T1000 (cell line): ENCODE measurements around the gene DIPK1B.
A peak's percentile ranks its signal among the peaks of the same experiment; 100 is the strongest.

ENCODE experiments used
- DNase-seq: peaks from one replicate; lab custom pipeline; 2025; ENCODE audit warnings: mixed read lengths; lab: John Stamatoyannopoulos, UW

DIPK1B gene

DNA sequence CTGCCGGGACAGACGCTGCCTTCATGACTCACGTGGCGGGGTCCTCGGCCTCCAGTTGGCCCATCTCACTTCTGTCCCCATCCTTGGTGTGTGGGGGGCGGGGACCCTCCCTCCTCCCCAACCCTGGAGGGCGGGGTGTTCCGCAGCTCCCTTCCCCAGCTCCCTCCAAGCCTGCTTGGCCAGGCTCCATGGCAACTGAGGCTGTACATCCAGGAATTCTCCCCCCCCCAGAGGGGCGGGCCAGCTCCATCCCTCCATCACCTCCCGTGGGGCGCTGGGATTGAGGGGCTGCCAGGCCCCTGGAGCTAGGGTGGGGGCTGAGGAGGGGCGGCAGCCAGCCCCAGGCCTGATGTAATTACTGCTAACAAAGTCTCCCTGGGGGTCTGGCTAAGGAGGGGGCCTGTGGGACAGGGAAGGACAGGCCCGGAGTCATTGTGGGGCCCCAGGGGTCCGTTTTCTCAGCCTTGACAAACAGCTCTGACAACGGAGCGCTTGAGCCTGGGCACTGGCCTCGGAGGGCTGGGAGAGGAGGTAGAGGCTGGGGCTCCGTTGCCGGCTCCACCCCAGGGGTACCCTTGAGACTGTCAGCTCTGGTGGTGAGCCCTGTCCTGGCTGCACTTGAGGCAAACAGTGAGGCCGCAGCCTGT lies 8.0 kb downstream of the DIPK1B start:
- DNase-seq, result no peak

DNA sequence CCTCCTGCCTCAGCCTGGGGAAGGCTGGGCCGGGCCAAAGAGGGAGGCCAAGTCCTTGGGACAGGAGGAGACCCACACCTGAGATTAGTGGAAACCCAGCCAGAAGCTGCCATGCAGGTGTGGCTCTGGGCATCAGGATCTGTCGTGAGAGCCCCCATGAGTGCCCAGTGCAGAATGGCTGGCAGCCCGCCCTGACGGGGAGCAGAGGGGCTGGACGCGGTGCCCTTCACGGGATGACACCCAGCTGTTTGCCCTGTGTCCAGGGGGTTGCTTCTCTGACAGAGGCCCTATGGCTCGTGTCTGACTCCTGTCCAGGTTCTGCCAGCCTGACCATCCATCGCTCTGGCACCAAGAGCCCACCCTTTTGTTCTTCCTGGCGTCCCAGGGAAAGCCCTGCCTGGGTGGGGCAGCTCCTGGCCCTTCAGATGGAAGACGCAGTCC lies 8.5 kb downstream of the DIPK1B start:
- no peak for DNase-seq

DNA sequence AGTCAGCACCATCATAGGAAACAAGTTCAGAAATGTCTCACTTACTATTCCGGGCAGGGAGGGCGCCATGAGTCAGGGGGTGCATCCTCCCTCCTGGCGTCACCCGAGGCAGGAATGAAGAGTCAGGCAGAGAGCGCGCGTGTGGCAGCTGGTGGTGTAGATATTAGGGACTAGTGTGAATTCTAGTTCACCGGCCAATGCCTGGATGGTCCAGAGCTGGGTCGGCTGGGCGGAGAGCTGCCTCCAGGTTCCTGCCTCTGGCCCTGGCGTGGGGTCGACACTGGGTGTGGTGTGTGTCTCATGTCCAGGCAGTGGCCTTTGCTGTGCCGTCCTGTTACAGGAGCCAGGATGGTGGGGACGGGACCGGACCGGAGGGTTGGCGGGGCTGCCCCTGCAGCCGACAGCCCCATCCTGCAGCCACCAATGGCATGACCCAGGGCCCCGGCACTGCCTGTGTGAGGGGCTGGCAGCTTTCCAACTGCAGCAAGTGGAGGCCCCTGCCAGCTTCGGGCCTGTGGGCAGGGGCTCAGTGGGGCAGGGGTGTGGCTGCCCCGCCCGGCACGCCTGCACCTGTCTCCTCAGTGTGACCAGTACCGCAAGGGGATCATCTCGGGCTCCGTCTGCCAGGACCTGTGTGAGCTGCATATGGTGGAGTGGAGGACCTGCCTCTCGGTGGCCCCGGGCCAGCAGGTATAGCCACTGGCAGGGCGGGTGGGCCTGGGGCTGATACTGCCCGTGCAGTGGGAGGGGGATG lies 9.1 kb downstream of the DIPK1B start:
- no peak for DNase-seq

DNA sequence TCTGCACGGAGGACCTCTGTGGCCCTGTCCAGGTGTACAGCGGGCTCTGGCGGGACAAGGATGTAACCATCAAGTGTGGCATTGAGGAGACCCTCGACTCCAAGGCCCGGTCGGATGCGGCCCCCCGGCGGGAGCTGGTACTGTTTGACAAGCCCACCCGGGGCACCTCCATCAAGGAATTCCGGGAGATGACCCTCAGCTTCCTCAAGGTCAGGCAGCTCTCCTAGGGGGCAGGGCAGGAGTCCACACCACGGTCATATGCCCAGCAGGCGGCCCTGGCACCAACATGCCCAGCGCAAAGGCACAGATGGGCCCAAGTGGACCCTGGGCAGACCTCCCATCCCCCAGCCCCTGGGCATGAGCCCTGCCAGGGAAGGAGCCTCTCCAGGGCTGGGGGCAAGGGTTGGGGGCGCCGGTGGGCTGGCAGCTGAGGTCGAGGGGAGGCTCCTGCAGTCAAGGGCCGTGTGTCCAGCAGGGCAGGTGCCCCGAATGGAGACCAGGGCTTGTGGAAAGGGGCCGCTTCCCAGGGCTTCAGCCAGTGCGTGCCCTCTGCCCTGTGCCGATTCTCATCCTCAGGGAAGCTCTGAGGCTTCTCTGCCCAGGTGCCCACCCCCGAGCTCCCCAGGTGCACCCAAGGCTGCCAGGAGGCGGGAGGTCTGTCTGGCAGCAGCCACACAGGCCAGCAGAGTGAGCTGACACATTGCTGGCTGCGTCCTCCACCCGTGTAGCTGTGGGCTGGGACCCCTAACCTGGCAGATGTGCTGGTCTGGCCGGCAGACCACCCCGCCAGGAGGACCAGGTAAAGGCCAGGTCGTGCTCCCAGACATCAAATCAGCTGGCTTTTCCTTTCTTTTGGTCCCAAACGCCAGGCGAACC lies 10.0 kb downstream of the DIPK1B start:
- no peak for DNase-seq

DNA sequence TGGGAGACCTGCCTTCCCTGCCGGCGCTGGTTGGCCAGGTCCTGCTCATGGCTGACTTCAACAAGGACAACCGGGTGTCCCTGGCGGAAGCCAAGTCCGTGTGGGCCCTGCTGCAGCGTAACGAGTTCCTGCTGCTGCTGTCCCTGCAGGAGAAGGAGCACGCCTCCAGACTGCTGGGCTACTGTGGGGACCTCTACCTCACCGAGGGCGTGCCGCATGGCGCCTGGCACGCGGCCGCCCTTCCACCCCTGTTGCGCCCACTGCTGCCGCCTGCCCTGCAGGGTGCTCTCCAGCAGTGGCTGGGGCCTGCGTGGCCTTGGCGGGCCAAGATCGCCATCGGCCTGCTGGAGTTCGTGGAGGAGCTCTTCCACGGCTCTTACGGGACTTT lies 10.6 kb downstream of the DIPK1B start:
- no peak for DNase-seq

DNA sequence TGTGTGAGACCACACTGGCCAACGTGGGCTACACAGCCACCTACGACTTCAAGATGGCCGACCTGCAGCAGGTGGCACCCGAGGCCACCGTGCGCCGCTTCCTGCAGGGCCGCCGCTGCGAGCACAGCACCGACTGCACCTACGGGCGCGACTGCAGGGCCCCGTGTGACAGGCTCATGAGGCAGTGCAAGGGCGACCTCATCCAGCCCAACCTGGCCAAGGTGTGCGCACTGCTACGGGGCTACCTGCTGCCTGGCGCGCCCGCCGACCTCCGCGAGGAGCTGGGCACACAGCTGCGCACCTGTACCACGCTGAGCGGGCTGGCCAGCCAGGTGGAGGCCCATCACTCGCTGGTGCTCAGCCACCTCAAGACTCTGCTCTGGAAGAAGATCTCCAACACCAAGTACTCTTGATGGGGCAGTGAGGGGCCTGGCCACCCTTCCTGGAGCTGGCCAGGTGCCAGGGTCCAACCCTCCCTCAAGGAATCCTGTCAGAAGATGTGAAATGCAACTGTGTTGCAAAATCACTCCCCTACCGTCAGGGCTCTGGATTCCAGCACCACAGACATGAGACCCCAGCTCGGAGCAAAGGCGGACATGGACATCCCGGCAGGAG lies 11.1 kb downstream of the DIPK1B start:
- no peak for DNase-seq

DNA sequence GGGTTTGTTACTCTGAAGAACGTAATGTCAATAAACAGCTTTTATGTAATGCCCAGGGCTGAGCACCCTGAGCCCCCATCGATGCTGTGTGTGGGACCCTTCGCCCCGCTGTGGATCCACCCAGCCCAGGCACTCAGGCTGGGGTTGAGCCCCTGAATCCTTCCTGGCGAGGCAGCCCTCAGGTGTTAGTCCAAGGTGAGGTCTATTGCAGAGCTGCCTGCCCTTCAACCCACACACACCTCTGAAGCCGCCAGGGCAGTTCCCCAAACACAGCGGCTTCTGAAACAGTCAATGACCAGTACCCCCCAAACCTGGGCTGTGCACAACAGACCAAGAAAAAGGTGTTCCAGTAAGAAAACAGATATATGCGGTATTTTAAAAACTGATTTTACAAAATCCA lies 11.6 kb downstream of the DIPK1B start:
- no peak for DNase-seq

DNA sequence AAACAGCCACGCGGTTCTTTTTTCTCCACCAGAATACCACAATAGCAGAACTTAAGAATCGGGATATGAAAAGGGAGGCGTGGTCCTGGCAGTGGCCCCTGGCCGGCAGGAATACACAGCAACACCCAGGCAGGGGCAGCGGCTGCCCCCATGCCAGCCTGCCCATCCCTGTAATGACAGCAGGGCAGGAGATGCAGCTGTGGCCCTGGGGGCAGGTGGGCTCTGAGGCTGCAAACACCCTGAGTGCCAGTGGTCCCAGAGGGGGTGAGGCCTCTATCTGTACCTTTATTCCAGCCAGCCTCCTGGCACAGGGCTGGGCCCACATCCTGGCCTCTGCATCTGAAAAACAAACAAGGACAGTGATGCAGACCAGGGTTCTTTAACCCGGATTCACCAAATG lies 12.4 kb downstream of the DIPK1B start:
- no peak for DNase-seq

DNA sequence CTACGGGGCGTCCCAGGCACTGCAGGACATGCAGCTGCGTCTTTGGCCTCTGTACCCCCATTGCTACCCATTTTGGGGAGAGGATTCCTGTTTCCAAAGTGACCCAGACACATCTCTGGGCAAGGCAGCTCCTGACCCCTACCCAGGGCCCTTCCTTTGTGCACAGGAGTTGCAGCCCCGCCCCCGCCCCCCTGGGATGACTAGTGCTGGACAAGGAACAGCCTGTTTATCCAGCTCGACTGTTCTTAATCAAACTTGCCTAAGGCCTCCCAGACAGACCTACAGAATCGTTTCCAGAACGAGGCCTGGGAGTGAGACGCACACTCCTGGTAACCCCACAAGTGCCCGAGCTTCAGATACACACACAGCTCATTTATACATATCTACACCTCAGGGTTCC lies 13.2 kb downstream of the DIPK1B start:
- no peak for DNase-seq

DNA sequence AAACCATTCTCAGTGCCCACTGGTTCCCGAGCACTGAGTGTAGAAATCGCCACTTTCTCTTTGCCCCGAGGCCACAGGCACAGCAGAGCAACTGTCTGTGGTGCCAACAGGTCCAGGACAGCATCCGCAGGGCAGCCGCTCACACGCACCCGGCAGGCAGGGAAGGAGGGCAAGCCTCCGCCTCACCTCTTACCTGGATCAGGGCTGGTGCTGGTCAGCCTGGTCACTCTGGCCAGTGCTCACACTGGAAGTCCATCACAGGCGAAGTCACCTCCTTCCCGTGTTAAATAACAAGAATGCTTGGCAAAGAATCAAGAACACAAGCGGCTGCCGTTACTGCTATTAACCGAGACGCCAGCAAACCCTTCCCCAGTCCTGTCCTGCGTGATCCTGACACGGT lies 13.7 kb downstream of the DIPK1B start:
- DNase-seq, result no peak

DNA sequence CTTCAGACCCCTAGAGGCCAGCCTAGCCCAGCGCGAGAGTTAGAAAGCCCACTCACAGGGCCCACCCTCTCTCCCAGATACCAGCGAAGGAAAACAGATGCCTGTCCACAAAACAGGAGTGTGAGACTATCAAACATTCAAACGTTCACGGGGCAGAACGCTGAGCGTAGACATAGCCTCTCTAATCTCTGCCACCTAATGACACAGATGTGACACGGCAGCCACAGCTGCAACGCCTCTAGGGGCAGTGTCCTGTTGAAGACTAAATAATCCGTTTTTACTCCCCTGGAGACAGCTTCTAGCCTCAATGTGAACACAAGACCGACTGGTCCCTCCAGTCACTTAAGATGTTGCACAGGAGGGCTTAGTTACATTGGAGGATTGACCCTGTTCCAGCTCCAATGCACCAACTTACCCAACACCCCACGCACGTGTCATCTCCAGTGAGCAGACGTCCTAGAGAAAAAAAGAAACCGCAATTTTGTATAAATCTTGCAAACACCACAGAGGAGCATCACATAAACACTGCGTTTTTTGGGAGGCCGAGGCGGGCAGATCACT lies 14.3 kb downstream of the DIPK1B start:
- DNase-seq, result no peak

DNA sequence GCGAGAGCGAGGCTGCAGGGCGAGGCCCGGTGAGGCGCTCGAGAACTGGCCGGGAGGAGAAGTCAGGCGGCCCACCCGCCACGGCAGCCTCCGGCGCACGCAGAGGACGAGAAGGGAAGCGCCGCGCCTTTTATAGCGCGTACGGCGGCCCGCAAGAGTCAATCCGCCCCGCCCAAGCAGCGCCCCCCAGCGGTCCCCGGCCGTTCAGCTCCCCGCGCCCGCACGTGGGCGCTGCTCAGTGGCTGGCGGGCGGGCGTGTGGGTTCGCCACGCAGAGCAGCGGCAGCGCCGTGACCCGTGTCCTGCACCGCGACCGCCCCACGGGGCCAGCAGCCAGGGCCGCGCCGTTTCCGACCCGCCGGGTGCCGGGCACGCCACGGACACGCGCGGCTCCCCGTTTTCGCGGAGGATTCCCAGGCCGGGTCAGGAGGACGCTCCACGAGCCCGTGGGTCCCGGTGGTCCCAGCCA lies 15.7 kb downstream of the DIPK1B start:
- DNase-seq, result peak; percentile 84

DNA sequence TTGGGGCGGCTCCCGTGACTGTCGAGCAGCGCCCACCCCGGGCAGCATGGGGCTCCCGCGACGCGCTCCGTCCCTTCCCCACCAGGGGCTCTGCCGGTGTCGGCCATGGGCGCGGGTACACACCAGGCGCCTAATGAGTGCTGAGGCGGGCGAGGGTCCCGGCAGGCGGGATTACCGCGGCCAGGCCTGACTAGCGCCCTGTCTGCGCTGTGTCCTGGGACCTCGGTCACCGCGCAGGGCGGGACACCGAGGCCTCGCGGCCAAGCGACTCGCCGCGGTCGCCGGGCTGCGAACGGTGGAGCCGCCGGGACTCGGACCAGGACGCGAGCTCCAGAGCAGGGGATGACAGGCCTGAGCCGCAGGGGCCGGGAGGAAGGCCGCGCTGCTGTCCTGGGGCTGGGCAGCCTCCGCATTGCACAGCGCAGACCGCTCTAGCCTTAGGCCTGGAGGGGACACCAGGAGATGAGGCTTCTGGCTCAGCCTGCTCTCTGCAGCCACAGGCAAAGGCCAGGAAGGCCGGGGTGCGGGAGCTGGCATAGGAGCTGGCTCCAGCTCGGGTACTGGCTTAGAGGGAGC lies 16.3 kb downstream of the DIPK1B start:
- DNase-seq, result no peak

DNA sequence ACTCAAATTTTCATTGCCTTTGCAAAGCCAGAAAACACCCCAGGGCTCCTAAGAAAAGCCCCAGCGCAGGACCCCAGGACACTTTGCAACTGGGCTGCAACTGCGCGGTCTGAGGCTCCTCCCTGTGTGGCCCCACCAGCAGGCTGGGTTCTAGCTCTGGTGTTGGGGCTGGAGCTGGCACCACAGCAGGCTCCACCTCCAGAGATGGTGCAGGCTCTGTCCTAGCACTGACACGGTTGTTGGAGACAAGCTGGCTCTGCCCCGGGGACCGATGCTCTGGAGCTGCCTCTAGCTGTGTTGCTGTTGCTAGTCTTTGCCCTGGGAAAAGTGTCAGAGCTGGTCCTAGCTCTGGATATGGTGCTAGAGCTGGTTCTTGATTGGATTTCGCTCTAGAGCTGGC lies 16.8 kb downstream of the DIPK1B start:
- no peak for DNase-seq

DNA sequence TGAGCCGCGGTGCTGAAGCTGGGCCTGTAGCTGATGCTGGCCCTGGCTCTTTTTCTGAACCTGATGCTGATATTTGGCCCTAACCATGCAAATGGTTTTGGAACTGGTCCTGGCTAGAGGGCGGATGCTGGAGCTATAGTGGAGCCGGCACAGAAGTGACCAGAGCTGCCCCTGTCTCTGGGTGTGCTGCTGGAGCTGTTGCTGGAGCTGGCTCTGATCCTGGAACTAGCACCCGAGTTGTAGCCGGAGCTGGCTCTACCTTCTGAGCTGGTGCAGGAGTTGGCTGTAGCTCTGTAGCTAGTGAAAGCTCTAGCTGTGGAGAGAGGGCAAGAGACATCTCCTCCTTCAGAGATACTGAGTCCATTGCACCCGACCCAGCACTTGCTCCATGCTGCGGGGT lies 17.6 kb downstream of the DIPK1B start:
- DNase-seq, result no peak

DNA sequence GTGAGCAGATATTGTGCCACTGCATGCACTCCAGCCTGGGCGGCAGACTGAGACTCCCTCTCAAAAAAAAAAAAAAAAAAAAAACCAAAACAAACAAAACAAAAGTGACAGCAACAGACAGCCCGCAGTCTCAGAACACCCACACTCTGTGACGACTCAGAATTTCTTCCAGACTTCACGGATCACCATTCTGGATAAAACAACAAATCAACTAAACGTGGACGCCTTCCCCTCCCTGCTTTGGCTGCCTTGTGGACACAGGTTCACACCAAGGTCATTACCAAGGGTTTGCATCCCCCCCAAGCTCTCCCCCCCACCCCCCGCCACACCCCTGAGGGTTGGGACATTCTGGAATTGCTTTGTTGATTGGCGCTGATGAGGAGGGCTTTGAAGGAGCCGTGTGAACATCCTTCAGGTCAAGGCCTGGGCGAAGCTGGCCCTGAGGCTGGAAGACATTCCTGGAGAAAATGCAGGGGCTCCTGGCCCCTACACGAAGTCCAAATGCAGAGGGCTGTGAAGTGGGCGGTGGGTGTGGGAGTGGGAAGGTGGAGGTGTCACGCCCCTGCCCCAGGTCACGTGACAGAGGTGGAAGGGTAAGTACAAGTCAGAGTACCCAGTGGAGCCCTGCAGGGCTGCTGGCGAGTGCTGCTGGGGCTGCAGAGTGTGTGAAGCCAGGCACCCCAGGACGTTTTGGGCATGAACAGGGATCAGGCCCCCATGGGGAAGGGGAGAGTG lies 20.2 kb downstream of the DIPK1B start:
- DNase-seq, result no peak

DNA sequence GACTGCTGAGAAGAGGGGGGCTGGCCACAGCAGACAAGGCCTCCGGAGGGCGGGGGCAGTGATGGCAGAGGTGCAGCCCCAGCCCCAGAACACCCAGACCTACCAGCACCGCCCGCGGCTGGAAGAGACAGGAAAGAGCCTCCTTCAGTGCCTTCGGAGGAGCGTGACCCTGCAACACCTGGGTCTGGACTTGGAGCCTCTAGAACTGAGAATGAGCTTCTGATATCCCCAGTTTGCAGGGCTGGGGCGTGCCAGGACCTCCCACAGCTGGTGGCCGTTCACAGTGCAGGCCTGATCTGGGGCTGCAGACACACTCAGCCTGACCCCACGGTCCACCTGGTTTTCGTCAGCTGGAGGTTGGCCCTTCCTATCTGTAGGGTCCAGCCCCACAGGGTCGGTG lies 21.2 kb downstream of the DIPK1B start:
- no peak for DNase-seq

DNA sequence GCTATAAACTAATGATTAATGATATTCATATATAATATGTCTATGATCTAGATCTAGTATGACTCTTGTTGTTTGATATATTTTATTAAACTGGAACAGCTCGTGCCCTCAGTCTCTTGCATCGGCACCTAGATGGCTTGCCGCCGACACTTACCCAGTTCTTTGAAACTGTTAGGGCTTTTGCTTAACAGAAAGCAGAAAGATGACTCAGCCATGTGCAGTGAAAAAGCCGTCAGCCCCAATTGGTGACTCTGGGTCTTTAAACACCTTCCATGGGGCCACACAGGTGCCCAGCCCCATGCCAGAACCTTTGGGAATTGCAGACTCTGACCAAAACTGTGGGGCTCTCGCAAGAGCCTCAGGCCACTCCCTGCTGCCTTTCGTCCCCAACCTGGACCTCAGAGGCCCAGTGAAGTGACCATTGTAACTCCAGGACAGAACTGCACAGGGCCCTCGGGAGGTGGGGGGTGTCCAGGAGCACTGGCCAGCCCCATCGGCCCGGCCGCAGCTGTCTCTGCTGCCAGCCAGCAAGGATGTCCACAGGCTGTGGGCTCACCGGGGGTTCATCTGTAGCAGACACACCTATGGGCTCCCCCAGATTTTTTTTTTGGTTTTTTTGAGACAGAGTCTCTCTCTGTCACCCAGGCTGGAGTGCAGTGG lies 22.6 kb downstream of the DIPK1B start:
- no peak for DNase-seq

DNA sequence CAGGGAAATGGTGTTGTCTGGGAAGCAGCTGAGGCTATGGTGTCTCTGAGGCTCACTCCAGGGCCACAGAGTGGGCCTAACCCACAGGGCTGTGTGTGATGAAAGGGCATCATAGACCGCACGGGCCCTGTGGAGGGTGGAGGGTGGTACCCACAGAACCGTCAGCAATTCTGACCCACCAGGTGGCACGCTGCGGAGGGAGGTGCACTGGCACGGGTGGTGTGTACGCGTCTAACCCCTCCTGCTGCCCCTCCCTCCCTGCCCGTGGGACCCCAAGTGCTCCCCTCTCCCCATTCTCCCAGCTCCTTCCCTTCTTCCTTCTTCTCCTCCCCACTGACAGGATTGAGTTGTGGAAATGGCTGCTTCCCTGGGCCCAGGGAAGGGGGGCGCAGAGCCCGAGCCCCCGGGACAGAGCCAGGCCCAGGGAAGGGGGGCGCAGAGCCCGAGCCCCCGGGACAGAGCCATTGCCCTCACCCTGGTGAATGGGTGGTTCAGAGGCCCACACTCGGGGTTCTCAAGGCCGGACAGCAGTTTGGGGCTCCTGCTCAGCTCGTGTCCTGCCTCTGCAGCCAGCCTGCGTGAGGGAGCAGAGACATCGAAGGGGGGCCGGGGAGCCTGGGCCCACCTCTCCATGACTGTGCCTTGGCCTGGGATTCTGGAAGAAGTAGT lies 23.6 kb downstream of the DIPK1B start:
- no peak for DNase-seq

DNA sequence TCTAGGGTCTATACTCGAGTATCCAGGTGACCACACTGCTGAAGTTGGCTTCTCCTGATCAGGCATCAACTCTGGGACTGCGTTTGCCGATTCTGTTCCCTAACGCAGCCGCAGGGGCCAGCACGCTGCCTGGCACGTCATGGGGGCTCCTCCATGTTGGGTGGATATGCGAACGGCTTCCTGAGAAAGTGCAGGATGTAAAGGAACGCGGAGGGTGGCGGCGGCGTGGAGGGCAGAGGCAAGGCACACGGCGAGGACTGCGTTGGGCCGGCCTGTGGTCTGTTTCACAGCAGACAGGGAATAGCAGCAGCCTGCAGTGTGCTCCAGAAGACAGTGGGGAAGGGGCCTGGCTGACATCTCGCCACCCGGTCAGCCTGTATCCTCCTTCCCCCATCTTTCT lies 26.6 kb downstream of the DIPK1B start:
- no peak for DNase-seq
